AG04449 (cell line): ENCODE measurements around the gene FAM50A.

Experiments
- CTCF ChIA-PET: fragments of 350-600 bp; formaldehyde crosslinking; extraction: SDS; loops from one replicate; lab custom pipeline; 2021; ENCODE audit warnings: antibody characterized with exemption; lab: Yijun Ruan, JAX
- POLR2A ChIA-PET: fragments of 400-600, 350-600 bp; formaldehyde crosslinking; extraction: SDS; loops from one replicate; lab custom pipeline; 2020; ENCODE audit warnings: antibody characterized with exemption, inconsistent platforms; lab: Yijun Ruan, JAX
- DNase-seq: peaks from one replicate; pipeline ENCODE4 v3.0.0-alpha.2; 2010; ENCODE audit warnings: low read depth, low spot score
- H3K4me3 ChIP-seq: 2 replicates; pipeline ENCODE4 v1.5.1; 2011; ENCODE audit warnings: low read depth, mild to moderate bottlenecking, control low read depth, low read length
- CTCF ChIP-seq: IDR thresholded peaks from one replicate; pipeline ENCODE4 v1.5.1; 2011; ENCODE audit warnings: mild to moderate bottlenecking, moderate library complexity, low read length, control low read depth, inconsistent platforms; ENCODE audit not compliant: insufficient read depth; ENCODE audit errors: missing control alignments

Gene FAM50A

GRCh38 chrX:154436983-154437752 lies 6.8 kb upstream of the FAM50A start, which contains the start of gene GDI1:
Gene GDI1 (plus strand): TSS chrX:154437154. CDS start chrX:154437255, 101 bp downstream.
- POLR2A ChIA-PET, result no interaction called here
- H3K4me3 ChIP-seq, result peak within 1 kb of the TSS; percentile 68
- CTCF ChIA-PET, result no interaction called here
- TF ChIP-seq CTCF, result no peak
- DNase-seq, result no peak

GRCh38 chrX:154437971-154438893 lies 5.7 kb upstream of the FAM50A start:
- CTCF ChIA-PET, result interaction anchor here (1.0 kb wide), 1 partner anchor 24 kb away, joined by 3 read pairs; no protein-coding TSS in a partner anchor
- no peak for DNase-seq
- peak overlapping the region; percentile 68 for H3K4me3 ChIP-seq
- TF ChIP-seq CTCF, result no peak
- POLR2A ChIA-PET, result interaction anchor here (0.8 kb wide), 1 partner anchor 37 kb away, joined by 3 read pairs; no protein-coding TSS in a partner anchor

GRCh38 chrX:154439841-154440240 lies 4.1 kb upstream of the FAM50A start:
- no peak for DNase-seq
- H3K4me3 ChIP-seq, result no peak overlapping the region
- ChIA-PET CTCF (no interaction called here), POLR2A (no interaction called here)
- TF ChIP-seq CTCF, result no peak

- TF ChIP-seq CTCF, result no peak
- H3K4me3 ChIP-seq, result no peak overlapping the region
- POLR2A ChIA-PET, result interaction anchor here (0.6 kb wide), 2 partner anchors 12 to 50 kb away, joined by 3 read pairs; partner anchors contain the start of gene SLC10A3
- CTCF ChIA-PET, result interaction anchor here (1.2 kb wide), 1 partner anchor 87 kb away, joined by 4 read pairs; no protein-coding TSS in a partner anchor
- no peak for DNase-seq
Observed at GRCh38 chrX:154440623-154441357, 3.2 kb upstream of the FAM50A start.

- TF ChIP-seq CTCF, result no peak
- CTCF ChIA-PET, result interaction anchor here (1.2 kb wide), 1 partner anchor 86 kb away, joined by 4 read pairs; no protein-coding TSS in a partner anchor
- DNase-seq, result no peak
- H3K4me3 ChIP-seq, result no peak overlapping the region
- POLR2A ChIA-PET, result interaction anchor here (0.6 kb wide), 2 partner anchors 11 to 49 kb away, joined by 3 read pairs; partner anchors contain the start of gene SLC10A3
Observed at GRCh38 chrX:154441564-154441963, 2.4 kb upstream of the FAM50A start.
